SU-DHL-6 (cell line): Measurements from ENCODE around the gene ASIC3.

Experiments
- EZH2phosphoT487 ChIP-seq: fragments of 200-600 bp; sonication (generic), shearing (Covaris generic); conservative IDR thresholded peaks from 2 replicates; pipeline ENCODE4 v1.6.1; 2018; ENCODE audit warnings: mild to moderate bottlenecking, antibody characterized with exemption, low read length, moderate library complexity, mixed read lengths
- TF ChIP-seq, protein P1 (sequence below): fragments of 200-600 bp; sonication (generic); IDR thresholded peaks from one replicate; pipeline ENCODE4 v1.5.1; 2017; ENCODE audit warnings: antibody characterized with exemption, mild to moderate bottlenecking, low read length, moderate library complexity; ENCODE audit not compliant: insufficient read depth, poor library complexity, severe bottlenecking

DNA sequence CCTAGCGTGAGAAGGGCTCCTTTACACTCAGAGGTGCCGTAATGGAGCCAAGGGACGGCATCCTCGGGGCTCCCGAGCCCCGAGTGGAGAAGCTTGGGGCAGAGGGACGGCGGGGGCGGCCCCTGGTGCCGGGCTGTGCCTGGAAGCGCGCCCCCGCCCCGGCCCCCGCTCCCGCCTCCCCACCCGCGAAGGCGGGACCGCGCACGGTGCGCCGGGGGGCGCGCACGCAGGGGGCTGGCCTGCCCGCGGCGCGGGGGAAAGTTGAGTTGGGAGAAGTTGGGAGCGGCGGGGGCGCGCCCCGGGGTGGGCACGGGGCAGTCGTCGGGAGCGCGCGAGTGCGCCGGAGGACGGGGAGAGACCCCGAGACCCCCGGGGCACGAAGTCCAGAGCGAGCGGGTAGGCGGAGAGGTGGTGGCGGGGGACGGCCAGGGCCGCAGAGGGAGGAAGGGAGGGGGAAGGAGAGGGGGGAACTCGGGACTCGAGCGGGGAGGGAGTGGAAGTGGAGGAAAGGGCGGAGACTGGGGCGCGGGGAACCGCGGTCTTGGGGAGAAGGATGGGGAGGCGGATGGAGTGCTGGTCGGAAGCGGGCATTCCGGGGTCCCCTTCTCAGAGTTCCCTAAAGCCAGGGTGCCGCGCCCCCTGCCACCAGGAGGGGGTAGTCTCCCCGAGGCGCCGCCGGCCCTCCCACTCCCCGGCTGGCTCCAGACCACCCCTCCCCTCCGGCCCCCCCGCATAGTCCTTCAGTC, 11.2 kb downstream of the ASIC3 start, which contains the start of gene SLC4A2:
- TF ChIP-seq, protein P1, sequence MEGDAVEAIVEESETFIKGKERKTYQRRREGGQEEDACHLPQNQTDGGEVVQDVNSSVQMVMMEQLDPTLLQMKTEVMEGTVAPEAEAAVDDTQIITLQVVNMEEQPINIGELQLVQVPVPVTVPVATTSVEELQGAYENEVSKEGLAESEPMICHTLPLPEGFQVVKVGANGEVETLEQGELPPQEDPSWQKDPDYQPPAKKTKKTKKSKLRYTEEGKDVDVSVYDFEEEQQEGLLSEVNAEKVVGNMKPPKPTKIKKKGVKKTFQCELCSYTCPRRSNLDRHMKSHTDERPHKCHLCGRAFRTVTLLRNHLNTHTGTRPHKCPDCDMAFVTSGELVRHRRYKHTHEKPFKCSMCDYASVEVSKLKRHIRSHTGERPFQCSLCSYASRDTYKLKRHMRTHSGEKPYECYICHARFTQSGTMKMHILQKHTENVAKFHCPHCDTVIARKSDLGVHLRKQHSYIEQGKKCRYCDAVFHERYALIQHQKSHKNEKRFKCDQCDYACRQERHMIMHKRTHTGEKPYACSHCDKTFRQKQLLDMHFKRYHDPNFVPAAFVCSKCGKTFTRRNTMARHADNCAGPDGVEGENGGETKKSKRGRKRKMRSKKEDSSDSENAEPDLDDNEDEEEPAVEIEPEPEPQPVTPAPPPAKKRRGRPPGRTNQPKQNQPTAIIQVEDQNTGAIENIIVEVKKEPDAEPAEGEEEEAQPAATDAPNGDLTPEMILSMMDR: peak; percentile 31
- TF ChIP-seq EZH2phosphoT487: no peak
